Frontal cortex (tissue), 4 donors: ENCODE results near the gene HDAC8. TPM values are rescaled to one million over a fixed set of nuclear protein-coding genes. Genes with fewer than 3 reads are reported as not detected.
"Not testable (repeated sequence)": the region's sequence is repeated elsewhere in the genome, so short reads cannot be mapped to it uniquely, and the experiment has no call there.

ENCODE experiments used
- DNase-seq, 2 donors: peaks; one replicate each; pipeline ENCODE4 v3.0.0; 2012; ENCODE audit warnings: low spot score in 2 of 2
- FAIRE-seq: peaks from 2 replicates; lab custom pipeline; 2012; peaks lifted over from hg19 to GRCh38; lab: Jason Lieb, UNC
- total RNA-seq: library from RNA; depleted of rRNA; stranded (reverse); fragments of >200 nt; gene quantifications from one replicate; pipeline ENCODE4 v1.2.3, GENCODE V29; 2014
- donor health status: control.
- donor health status: control.
- donor health status: control.

HDAC8 gene
- total RNA-seq, 1 donor from 2014 or later: 31.0 TPM

- no peak for DNase-seq
- FAIRE-seq: no peak
Measured at GRCh38 chrX:72467135-72467534, 105.5 kb downstream of the HDAC8 start.

- DNase-seq: no peak
- FAIRE-seq: no peak
Measured at GRCh38 chrX:72466493-72466892, 106.2 kb downstream of the HDAC8 start.

GRCh38 chrX:72465889-72466288 is 106.8 kb downstream of the HDAC8 start:
- DNase-seq (no peak), FAIRE-seq (no peak)

GRCh38 chrX:72461766-72462165 is 110.9 kb downstream of the HDAC8 start:
- FAIRE-seq (no peak), DNase-seq (no peak)

DNA sequence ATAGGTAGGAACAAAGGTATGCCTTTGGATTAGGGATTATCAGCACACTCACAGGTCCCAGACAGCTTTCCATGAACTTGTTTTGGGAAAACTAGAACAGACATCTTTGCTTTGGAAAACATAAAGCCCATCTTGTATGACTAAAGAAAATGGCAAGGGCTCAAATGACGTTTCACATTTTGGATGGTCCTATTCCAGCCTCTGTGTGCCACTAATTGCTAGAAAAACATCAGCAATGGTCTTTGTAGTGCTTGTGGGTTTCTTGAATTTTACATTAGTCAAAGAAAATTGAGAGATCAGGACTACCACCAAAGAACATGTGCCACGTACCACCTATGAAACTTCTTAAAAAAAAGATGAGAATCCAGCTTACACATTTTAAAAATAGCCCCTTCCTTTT is 111.4 kb downstream of the HDAC8 start:
- FAIRE-seq: no peak
- no peak for DNase-seq

DNA sequence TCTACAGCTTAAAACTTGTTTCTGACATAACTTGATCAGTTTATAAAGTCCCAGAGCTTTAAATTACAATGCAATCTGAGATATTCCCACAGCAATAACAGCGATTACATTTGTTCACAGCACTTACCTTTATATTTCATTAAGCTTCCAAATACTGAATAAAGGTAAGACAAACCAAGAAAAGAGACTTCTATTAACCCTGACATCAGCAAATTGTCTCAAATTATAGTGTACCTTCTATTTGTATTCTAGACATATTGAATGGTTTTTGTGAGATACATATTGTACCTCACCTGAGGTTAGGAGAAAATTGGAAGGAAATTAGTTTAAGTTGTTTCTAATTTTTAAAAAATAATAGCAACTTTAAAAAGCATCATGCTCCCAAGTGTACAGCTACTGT is 111.9 kb downstream of the HDAC8 start:
- DNase-seq: no peak
- FAIRE-seq: no peak

DNA sequence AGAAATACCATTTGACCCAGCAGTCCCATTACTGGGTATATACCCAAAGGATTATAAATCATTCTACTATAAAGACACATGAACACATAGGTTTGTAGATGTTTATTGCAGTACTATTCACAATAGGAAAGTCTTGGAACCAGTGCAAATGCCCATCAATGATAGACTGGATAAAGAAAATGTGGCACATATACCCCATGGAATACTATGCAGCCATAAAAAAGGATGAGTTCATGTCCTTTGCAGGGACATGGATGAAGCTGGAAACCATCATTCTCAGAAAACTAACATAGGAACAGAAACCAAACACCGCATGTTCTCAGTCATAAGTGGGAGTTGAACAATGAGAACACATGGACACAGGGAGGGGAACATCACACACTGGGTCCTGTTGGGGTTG is 123.6 kb downstream of the HDAC8 start:
- FAIRE-seq, DNase-seq: not testable (repeated sequence)

- DNase-seq, FAIRE-seq: not testable (repeated sequence)
Measured at GRCh38 chrX:72440764-72441163, 131.9 kb downstream of the HDAC8 start.

- FAIRE-seq (no peak), DNase-seq (no peak)
Measured at GRCh38 chrX:72436010-72436409, 136.6 kb downstream of the HDAC8 start.

DNA sequence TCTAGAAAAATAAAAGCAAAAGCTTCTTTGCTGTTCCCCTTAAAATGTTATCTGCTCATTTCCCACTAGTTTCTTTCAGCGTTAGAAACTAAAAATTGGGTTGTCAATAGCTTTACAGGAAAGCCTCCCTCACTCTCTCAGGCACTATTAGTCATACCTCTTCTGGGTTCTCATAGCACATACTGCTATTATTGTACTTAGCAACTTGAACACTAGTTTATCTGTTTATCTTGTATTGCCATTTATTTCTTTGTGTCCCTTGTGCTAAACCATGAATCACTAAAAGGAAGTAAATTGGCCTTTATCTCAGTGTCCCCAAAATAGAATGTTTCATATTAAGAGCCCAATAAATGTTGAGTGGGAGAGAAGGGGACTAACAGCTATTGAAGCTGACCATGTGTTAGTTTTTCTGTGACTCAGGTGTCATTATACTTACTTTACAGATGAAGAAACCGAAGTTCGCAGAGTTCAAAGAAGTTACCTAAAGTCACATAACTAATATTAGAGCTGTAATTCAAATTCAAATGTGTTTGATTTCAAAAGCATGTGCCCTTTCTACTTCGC is 142.2 kb downstream of the HDAC8 start:
- DNase-seq (no peak), FAIRE-seq (no peak)

DNA sequence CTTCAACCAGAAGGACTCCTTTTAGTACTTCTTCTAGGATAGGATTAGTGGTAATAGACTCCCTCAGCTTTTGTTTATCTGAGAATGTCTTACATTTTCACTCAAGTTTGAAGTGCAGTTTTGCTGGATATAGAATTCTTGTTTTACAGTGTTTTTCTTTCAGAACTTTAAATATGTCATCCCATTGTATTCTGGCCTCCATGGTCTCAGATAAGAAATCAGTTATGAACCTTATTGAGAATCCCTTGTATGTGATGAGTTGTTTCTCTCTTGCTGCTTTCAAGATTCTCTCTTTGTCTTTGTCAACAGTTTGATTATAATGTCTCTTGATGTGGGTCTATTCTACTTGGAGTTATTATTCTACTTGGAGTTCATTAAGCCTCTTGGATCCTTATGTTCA is 150.8 kb downstream of the HDAC8 start:
- no peak for DNase-seq
- FAIRE-seq: no peak

- no peak for DNase-seq
- FAIRE-seq: no peak
Measured at GRCh38 chrX:72409993-72410392, 162.7 kb downstream of the HDAC8 start.

DNA sequence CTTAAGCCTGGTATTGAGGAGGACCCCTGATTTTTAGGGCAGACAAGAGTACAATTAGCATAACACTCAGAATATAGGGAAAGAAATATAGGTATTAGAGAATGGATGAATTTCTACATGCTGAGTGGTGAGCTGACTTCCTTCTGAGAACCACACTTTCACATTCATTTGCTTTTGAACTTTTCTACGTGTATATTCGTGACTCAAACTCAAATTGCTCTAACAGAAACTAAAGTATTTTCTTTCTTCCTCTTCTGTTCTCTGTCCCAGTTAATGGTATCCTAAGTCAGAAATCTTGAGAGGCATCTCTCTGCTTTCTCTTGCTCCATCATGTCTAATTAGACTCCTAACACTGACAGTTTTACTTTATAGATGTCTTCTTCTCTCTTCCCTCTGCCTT is 163.8 kb downstream of the HDAC8 start:
- no peak for FAIRE-seq
- no peak for DNase-seq

- DNase-seq, FAIRE-seq: not testable (repeated sequence)
Measured at GRCh38 chrX:72405136-72405535, 167.5 kb downstream of the HDAC8 start.

GRCh38 chrX:72402614-72403013 is 170.0 kb downstream of the HDAC8 start:
- FAIRE-seq: no peak
- no peak for DNase-seq

GRCh38 chrX:72399816-72400215 is 172.8 kb downstream of the HDAC8 start:
- FAIRE-seq: no peak
- DNase-seq: no peak

DNA sequence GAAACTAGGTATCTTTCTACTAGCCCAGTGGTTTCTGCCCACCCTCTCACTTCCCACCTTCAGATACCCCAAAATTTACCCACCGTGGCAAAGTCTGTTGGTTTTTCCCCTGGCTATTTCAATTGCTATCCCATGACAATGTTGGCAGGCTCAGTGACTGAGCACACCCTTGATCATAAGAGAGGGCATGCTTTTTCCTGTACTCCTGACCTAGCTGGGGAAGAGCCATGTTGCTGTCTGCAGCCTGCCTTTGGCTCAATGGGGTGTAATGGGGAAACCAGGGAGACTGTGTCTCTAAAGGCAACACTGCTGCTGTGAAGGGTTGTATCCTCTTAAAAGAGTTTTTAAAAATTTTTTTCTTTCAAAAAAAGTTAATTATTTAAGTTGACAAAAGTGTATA is 176.5 kb downstream of the HDAC8 start:
- no peak for FAIRE-seq
- DNase-seq: no peak

- DNase-seq (no peak), FAIRE-seq (no peak)
Measured at GRCh38 chrX:72395237-72395636, 177.4 kb downstream of the HDAC8 start.

DNA sequence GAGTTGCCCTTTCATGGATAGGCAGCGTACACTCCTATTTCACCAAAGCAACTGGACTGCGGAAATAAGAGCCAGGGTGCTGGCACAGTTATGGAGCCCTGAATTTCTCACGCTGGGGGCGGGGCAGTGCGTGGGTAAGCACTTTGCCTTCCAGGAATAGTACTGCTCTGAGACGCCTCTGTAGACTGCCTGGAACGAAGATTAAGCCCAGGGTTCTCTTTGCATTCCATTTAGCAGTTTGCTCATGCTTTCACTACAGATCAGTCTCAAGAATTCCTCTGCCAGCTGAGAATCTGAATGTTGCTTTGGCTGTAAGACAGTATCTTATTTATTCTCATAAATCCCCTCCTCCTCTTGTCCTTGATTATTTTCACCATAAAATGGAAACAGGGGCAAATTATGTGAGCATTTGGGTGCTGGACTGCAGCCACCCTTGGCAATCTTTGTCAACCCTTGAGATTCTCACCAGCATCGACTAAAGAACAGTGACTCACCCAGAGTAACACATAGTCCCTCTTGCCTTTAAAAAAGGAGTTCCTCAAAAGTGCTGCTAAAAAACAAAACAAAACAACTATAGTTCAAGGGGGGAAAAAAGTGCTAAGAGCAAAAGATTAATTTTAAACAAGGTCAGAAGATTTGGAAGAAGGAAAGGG is 178.0 kb downstream of the HDAC8 start:
- FAIRE-seq (no peak), DNase-seq (no peak)

GRCh38 chrX:72393836-72394517 is 178.7 kb downstream of the HDAC8 start:
- DNase-seq (no peak), FAIRE-seq (no peak)
